ENCODE measurements around the gene SLC41A3.
"Not testable (repeated sequence)": the region's sequence is repeated elsewhere in the genome, so short reads cannot be mapped to it uniquely, and the experiment has no call there.

The SLC41A3 gene

DNA sequence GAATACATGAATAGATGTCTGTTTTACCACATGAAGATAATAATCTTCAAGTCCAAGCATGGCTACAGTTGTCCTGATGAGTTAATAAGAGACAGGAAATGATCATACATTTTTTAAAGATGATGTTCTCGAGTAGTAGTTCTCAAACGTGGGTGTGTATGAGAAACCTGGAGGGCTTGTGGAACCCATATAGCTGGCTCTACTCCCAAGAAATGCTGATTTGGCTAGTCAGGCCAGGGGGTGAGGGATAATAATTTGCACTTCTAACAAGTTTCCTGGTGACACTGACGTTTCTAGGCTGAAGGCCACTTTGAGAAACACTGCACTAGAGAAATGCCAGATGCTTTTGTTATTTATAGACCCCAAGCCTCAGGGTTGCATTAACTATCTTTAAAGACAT, 78.0 kb downstream of the SLC41A3 start:
- peak; percentile 29 for DNase-seq (ENCODE audit: low read depth, low spot score)
- CTCF ChIA-PET, result no interaction called here
- TF ChIP-seq, protein P1, sequence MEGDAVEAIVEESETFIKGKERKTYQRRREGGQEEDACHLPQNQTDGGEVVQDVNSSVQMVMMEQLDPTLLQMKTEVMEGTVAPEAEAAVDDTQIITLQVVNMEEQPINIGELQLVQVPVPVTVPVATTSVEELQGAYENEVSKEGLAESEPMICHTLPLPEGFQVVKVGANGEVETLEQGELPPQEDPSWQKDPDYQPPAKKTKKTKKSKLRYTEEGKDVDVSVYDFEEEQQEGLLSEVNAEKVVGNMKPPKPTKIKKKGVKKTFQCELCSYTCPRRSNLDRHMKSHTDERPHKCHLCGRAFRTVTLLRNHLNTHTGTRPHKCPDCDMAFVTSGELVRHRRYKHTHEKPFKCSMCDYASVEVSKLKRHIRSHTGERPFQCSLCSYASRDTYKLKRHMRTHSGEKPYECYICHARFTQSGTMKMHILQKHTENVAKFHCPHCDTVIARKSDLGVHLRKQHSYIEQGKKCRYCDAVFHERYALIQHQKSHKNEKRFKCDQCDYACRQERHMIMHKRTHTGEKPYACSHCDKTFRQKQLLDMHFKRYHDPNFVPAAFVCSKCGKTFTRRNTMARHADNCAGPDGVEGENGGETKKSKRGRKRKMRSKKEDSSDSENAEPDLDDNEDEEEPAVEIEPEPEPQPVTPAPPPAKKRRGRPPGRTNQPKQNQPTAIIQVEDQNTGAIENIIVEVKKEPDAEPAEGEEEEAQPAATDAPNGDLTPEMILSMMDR (IDR thresholded peaks at IDR 0.05; ENCODE audit: insufficient read depth, low read length, missing control alignments), result no peak
- POLR2A ChIA-PET, result interaction anchor here (0.8 kb wide), 1 partner anchor 15 kb away, joined by 3 read pairs; no protein-coding TSS in a partner anchor
- no peak overlapping the region for H3K4me3 ChIP-seq (ENCODE audit: low read depth, low read length)

DNA sequence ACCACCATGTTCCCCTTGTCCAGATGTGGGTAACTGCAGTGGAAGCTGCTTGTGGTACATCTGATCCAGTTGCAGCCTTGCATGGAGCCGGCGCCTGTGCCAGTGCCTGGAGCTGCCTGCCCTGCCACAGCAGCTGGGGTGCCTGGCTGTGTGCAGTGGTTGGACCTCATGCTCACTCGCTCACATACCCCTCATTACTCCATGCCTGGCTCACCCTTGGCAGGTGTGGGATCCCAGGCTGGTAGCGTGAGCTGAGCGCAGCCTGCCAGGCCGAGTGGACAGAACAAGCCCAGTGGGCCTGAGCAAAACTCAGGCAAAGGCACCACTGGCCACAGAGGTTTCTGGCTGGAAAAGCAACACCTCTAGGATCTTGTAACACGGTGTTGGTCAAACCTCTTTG, 79.2 kb downstream of the SLC41A3 start:
- DNase-seq (ENCODE audit: low read depth, low spot score), result no peak
- POLR2A ChIA-PET, result no interaction called here
- H3K4me3 ChIP-seq (ENCODE audit: low read depth, low read length), result no peak overlapping the region
- TF ChIP-seq, protein P1 (IDR thresholded peaks at IDR 0.05; ENCODE audit: insufficient read depth, low read length, missing control alignments), result no peak
- CTCF ChIA-PET, result no interaction called here

DNA sequence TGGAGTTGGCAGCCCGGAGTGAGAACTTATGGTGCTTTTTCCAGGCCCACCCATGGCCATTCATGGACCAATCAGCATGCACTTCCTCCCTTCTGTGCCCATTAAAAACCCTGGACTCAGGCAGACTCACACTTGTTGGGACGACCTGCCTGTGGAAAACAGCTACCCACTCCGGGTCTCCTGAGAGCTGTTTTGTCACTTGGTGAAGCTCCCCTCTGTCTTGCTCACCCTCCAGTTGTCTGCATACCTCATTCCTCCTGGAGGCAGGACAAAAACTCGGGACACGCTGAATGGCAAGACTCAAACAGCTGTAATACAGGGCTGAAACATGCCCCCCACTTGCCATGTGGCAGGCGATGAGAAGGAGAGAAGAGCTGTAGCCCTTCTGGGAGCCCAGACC, 79.7 kb downstream of the SLC41A3 start:
- POLR2A ChIA-PET, result no interaction called here
- no peak for DNase-seq (ENCODE audit: low read depth, low spot score)
- CTCF ChIA-PET, result no interaction called here
- no peak overlapping the region for H3K4me3 ChIP-seq (ENCODE audit: low read depth, low read length)
- TF ChIP-seq, protein P1 (IDR thresholded peaks at IDR 0.05; ENCODE audit: insufficient read depth, low read length, missing control alignments), result no peak

DNA sequence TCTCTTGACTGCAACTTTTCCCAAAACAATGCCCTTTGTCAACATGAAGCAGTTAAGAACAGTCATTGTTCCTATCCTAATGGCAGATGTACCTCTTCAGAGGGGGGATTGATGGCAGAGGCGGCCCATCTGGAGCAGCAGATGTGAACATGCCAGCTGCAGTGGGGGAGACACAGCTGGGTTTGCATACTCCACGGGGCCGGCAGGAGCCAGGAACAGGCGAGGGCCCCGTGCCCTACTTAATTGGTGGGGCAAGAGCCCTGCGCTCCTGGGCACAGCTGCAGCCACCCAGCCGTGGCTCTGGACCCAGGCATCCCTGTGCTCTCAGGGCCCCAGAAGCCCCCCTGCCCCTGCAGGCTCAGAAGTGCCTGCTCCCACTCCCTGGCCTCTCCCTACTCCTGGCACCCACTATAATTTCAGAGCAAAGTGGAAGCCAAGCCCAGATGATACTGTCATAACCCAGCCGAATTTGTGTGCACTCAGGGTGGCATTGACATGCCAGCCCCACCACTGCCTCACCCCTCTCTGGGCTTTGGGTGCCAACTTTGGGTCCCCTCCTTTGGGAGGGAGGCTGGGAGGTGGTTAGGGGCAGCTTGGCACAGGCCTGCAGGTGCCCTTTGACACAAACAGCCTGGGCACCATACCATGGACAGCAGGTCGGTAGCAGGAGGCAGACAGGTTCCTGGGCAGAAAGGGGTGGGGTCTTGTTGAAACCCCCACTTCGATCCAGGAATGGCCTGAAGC, 80.3 kb downstream of the SLC41A3 start:
- TF ChIP-seq, protein P1 (IDR thresholded peaks at IDR 0.05; ENCODE audit: insufficient read depth, low read length, missing control alignments), result no peak
- no peak for DNase-seq (ENCODE audit: low read depth, low spot score)
- CTCF ChIA-PET, result no interaction called here
- POLR2A ChIA-PET, result no interaction called here
- no peak overlapping the region for H3K4me3 ChIP-seq (ENCODE audit: low read depth, low read length)

DNA sequence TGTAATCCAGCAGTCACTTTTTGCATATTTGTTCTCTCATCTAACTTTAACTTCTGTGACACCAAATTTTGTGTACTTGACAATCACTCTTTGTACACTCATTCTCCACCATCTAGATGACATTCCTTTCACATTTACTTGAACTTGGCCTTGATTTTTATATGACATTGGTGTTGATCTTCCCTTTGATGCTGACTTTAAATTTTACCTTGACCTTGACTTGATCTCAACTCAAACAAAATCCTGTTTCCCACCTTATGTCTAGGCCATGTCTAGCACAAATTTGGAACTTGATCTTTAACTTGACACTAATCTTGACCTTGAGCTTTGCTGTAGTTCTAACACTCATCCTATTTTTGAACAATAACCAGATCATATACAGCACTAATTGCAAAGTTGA, 81.7 kb downstream of the SLC41A3 start:
- CTCF ChIA-PET, result no interaction called here
- no peak overlapping the region for H3K4me3 ChIP-seq (ENCODE audit: low read depth, low read length)
- POLR2A ChIA-PET, result interaction anchor here (0.6 kb wide), 1 partner anchor 264 kb away, joined by 3 read pairs; no protein-coding TSS in a partner anchor
- TF ChIP-seq, protein P1 (IDR thresholded peaks at IDR 0.05; ENCODE audit: insufficient read depth, low read length, missing control alignments), result no peak
- no peak for DNase-seq (ENCODE audit: low read depth, low spot score)

DNA sequence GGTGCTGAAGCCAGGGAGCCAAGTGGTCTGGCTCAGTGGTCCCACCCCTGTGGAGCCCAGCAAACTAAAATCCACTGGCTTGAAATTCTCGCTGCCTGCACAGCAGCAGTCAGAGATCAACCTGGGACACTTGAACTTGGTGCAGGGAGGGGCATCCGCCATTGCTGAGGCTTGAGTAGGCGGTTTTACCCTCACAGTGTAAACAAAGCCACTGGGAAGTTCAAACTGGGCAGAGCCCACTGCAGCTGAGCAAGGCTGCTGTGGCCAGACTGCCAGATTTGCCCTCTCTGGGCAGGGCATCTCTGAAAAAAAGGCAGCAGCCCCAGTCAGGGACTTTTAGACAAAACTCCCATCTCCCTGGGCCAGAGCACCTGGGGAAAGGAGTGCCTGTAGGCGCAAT, 87.2 kb downstream of the SLC41A3 start:
- DNase-seq (ENCODE audit: low read depth, low spot score); POLR2A ChIA-PET; H3K4me3 ChIP-seq (ENCODE audit: low read depth, low read length); CTCF ChIA-PET: not testable (repeated sequence)

All from AG04449 (cell line).